HCT116 (cell line): ENCODE measurements around the gene IER5L.

Experiments used
- ELF1 ChIP-seq: IDR thresholded peaks from 2 replicates; pipeline ENCODE4 v1.6.1; 2012; ENCODE audit warnings: low read depth, borderline replicate concordance
- EZH2 ChIP-seq: fragments of 200-600 bp; sonication (generic); IDR thresholded peaks from 2 replicates; pipeline ENCODE4 v1.6.1; 2017; ENCODE audit warnings: antibody characterized with exemption, mixed run types
- EZH2phosphoT487 ChIP-seq: fragments of 200-600 bp; IDR thresholded peaks from 2 replicates; pipeline ENCODE4 v1.6.1; 2018; ENCODE audit warnings: antibody characterized with exemption, borderline replicate concordance
- POLR2A ChIP-seq: IDR thresholded peaks from 2 replicates; pipeline ENCODE4 v1.7.0; 2011; ENCODE audit warnings: borderline replicate concordance; ENCODE audit not compliant: insufficient read depth, insufficient read length; ENCODE audit errors: extremely low read depth
- RAD21 ChIP-seq: IDR thresholded peaks from 2 replicates; pipeline ENCODE4 v1.6.1; 2012; ENCODE audit warnings: low read depth, mild to moderate bottlenecking
- SIN3A ChIP-seq: IDR thresholded peaks from 2 replicates; pipeline ENCODE4 v1.6.1; 2012; ENCODE audit warnings: low read depth
- SP1 ChIP-seq: IDR thresholded peaks from 2 replicates; pipeline ENCODE4 v1.6.1; 2012; ENCODE audit warnings: low read depth
- YY1 ChIP-seq: IDR thresholded peaks from 2 replicates; pipeline ENCODE4 v1.6.1; 2011; ENCODE audit warnings: low read length, low read depth, moderate library complexity, mild to moderate bottlenecking; ENCODE audit not compliant: insufficient replicate concordance; ENCODE audit errors: extremely low read depth
- TF ChIP-seq, protein P1 (sequence below), 3 experiments: fragments of 200-600 bp in 1 of 3; sonication (generic) in 1 of 3; IDR thresholded peaks in 2 of 3; conservative IDR thresholded peaks in 1 of 3; 2 replicates each; pipeline ENCODE4 v1.5.1; 2012 to 2017; ENCODE audit warnings: low read depth in 2 of 3, low read length in 2 of 3, antibody characterized with exemption in 1 of 3, borderline replicate concordance in 1 of 3, control low read depth in 1 of 3, mild to moderate bottlenecking in 1 of 3, mixed read lengths in 1 of 3, mixed run types in 1 of 3, moderate library complexity in 1 of 3; ENCODE audit not compliant: insufficient read depth in 1 of 3

DNA sequence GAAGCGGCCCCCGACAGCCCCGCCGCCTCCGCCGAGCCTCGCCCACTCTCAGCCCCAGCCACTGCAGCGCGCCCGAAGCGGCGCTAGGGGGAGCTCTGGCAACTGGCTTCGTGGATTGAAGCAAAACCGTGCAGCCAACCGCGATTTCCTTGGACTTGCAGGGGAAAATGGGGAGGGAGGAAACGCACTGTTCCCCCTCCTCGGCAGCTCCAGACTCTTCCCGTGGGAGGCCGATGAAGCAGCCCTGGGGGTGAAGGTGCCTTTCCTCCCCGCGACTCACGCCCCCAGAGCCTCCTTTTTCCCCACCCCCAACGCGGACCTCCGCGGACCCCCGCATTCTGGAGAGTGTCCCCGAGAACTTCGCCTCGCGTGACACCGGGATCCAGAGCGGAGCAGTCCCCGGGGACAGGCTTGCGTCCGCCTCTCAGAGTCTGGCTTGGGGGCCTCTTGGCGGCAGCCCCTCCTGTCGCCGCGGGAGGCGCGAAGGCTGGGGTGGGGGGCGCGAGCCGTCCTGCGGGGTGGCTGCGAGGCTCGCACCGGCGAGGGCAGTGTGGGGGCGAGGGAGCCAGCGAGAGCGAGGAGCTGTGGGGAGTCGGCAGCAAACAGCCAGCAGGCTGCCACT is 3.8 kb downstream of the IER5L start:
- TF ChIP-seq SP1: no peak
- TF ChIP-seq POLR2A: no peak
- no peak for TF ChIP-seq EZH2
- TF ChIP-seq, protein P1, sequence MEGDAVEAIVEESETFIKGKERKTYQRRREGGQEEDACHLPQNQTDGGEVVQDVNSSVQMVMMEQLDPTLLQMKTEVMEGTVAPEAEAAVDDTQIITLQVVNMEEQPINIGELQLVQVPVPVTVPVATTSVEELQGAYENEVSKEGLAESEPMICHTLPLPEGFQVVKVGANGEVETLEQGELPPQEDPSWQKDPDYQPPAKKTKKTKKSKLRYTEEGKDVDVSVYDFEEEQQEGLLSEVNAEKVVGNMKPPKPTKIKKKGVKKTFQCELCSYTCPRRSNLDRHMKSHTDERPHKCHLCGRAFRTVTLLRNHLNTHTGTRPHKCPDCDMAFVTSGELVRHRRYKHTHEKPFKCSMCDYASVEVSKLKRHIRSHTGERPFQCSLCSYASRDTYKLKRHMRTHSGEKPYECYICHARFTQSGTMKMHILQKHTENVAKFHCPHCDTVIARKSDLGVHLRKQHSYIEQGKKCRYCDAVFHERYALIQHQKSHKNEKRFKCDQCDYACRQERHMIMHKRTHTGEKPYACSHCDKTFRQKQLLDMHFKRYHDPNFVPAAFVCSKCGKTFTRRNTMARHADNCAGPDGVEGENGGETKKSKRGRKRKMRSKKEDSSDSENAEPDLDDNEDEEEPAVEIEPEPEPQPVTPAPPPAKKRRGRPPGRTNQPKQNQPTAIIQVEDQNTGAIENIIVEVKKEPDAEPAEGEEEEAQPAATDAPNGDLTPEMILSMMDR (IDR thresholded peaks at IDR 0.05 in 2 of 3, conservative IDR thresholded peaks at IDR 0.05 in 1 of 3; ENCODE audit: borderline replicate concordance in 1 of 3, insufficient read depth in 1 of 3, low read depth in 2 of 3, low read length in 2 of 3): peak in 2 of 3 experiments; percentile 92 to 97; a peak in 4 of 6 replicates
- TF ChIP-seq RAD21: no peak
- TF ChIP-seq YY1: peak; percentile 64
- TF ChIP-seq SIN3A: no peak
- TF ChIP-seq ELF1: no peak
- no peak for TF ChIP-seq EZH2phosphoT487
